ENCODE results near the gene KCTD19.

- TF ChIP-seq CTCF (IDR thresholded peaks at IDR 0.05; ENCODE audit: low read depth, low read length, poor library complexity, severe bottlenecking): no peak
- TF ChIP-seq EZH2phosphoT487 (IDR thresholded peaks at IDR 0.05; ENCODE audit: borderline replicate concordance, low read length): no peak
Observed at GRCh38 chr16:67256701-67257230, 69.8 kb downstream of the KCTD19 start.
